Stimulated activated CD4-positive, alpha-beta T cell treated with anti-CD3 and anti-CD28 coated beads, Interleukin-15, amount 100 ng/mL, for 24 hours (primary cell): Measurements from ENCODE around the gene UTP25.
A peak's percentile ranks its signal among the peaks of the same experiment; 100 is the strongest.
"Not testable (repeated sequence)": the region's sequence is repeated elsewhere in the genome, so short reads cannot be mapped to it uniquely, and the experiment has no call there.

Experiments used
- DNase-seq: peaks from one replicate; pipeline ENCODE4 v3.0.0-alpha.2; 2020

UTP25 gene

DNA sequence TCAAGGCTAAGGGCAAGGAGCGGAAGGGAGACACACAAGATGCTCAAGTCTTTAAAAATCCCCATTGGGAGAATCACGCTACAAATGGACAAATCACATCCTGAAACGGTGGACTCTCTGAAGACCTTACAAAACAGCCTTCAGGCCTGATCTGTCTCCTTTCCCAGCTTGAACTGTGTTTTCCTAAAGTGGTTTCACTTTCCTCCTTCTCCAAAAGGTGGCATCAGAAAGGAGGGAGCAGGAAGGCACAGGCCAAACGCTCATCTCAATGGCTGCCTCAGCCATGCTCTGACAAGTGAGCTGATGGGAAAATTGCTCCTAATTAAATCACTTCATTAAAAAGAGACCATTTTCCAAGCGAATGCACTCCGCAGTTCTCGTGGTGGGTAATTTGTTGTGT lies 47.7 kb downstream of the UTP25 start:
- DNase-seq = no peak

DNA sequence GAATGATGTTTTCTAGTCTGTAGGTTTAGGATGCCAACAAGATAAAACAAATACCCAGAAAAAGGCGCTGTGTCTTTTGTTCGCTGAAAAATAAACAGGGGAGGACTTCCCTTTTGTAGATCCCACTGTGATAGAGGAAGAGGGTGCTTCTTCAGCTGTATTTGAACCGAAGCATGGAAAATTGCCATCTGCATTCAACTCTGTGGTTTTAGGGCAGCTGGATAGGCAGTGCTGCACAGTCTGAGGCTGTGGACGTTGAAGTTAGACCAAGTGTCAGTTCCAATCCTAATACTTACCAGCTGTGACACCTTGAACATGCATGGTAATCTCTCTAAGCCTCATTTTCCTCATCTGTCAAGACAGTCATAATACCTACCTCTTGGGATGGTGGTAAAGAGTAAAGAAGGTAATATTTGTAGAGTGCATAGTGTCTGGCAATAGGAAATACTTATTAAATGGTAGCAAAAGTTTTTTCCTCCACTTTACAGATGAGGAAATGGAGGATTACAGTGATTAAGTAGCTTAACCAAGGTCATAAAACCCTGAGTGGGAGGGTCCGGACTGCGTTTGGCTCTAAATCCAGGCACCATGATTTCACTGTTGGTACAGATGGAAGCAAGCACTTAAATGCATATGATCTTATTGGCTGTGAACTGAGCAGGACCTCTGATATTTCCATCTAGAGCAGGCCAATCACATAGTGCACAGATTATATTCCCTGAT lies 48.5 kb downstream of the UTP25 start:
- DNase-seq = no peak

DNA sequence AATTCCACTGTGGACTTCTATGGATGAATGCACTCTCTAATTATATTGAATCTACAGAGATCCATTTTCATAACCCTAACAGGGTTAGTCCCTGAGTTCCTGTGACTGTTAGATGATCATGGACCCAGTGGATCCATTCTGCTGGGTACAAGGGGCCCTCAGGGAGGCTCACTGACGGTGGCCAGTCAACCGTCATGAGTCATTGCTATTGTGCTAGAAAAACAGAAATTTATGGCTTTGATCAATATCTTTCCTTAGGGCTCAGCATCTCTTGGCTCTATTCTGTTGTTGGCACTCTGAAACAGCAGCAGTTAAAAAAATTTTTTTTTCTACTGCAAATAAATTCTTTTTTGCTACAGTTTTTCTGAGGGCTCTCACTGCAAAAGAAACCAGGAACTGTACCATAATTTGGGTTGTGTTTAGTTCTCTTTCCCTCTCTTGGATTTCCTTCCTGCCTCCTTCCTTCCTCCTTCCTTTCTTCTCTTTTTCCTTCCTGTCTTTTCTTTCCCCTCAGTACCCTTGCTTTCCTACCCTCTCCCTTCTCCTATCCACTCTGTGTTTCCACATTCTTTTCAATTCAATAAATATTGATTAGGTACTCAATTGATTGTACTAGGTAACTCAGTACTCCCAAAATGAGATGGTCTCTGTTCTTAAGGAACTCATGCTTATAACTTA lies 49.5 kb downstream of the UTP25 start:
- no peak for DNase-seq

DNA sequence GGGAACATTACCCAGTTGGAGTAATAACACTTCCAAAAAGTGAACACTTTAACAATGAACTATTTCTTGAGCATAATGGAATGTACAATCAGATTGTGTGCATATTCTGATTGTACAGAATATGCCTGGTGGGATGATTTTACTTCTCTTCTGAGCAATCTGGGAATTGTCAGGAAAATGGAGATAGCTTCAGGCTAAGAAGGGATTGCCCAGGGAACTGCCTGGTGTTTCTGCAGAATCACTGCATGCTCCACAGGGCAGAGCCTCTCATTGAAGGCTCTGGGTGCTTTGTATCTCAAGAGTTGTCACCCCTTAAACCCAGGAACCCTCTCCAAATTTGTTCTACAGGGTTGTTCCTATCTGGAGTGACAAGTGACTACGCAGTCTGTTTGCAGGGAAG lies 51.2 kb downstream of the UTP25 start:
- DNase-seq = no peak

- DNase-seq = no peak
These were observed 51.8 kb downstream of the UTP25 start for GRCh38 chr1:209879539-209879938.

DNA sequence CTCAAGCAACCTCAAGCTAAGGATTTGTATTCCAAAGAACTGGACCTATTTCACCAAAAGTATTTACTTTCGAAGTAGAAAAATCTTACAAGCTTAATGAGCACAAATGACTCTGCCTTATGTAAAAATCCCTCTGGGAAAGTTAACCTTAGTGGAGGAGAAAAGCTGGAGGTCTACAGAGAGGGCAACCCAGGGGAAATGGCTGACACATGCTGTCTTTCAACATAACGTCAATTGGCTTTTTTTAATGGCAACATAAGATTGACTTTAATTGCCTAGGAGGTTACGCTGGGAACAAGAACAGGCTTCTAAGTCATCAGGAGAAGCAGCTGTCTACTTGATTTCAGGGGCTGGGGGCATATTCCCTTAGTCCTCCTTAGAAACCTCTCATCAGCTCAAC lies 52.3 kb downstream of the UTP25 start:
- no peak for DNase-seq

DNA sequence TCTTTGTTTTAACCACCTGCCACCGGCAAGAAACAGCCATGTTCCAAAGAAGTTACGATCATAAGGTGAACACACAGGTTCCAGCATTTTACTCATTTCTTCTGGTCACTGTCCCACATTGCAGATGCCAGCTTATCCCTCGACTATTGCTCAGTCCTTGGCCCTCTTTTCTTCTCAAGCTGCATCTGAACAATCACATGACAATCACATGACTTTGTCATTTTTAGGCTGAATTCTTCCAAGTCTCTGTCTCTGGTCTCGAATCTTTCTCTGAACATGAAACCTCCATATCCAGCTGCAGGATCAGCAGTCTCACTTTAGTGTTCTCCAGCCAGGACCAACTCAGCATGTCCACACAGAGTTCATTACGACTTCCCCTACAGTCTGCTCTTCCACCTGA lies 53.8 kb downstream of the UTP25 start:
- no peak for DNase-seq

- no peak for DNase-seq
These were observed 54.5 kb downstream of the UTP25 start for GRCh38 chr1:209882286-209882685.

DNA sequence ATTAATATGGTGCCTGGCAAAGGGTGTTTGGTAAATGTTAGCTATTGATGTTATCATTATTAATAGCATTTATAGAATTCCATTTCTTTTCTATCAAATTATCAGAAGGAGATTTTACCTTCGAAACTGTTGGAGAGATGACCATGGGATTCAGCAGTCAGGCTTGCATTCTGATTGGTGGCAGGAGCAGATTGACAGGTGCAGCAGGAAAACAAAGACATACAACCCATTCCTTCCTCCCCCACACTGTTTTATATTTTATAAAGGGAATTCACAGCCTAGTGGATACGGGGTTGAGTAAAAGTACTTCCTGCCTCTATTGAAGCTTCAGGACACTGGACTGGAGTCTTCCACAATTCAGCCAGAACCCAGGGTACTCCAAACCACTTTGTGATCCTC lies 55.2 kb downstream of the UTP25 start:
- DNase-seq = no peak

GRCh38 chr1:209883341-209883971 lies 55.7 kb downstream of the UTP25 start:
- DNase-seq = no peak

GRCh38 chr1:209884249-209884648 lies 56.5 kb downstream of the UTP25 start:
- peak; percentile 3 for DNase-seq

- peak; percentile 69 for DNase-seq
These were observed 56.9 kb downstream of the UTP25 start for GRCh38 chr1:209884665-209885117.

- no peak for DNase-seq
These were observed 57.8 kb downstream of the UTP25 start for GRCh38 chr1:209885403-209886218.

GRCh38 chr1:209886219-209886536 lies 58.4 kb downstream of the UTP25 start:
- DNase-seq = no peak

DNA sequence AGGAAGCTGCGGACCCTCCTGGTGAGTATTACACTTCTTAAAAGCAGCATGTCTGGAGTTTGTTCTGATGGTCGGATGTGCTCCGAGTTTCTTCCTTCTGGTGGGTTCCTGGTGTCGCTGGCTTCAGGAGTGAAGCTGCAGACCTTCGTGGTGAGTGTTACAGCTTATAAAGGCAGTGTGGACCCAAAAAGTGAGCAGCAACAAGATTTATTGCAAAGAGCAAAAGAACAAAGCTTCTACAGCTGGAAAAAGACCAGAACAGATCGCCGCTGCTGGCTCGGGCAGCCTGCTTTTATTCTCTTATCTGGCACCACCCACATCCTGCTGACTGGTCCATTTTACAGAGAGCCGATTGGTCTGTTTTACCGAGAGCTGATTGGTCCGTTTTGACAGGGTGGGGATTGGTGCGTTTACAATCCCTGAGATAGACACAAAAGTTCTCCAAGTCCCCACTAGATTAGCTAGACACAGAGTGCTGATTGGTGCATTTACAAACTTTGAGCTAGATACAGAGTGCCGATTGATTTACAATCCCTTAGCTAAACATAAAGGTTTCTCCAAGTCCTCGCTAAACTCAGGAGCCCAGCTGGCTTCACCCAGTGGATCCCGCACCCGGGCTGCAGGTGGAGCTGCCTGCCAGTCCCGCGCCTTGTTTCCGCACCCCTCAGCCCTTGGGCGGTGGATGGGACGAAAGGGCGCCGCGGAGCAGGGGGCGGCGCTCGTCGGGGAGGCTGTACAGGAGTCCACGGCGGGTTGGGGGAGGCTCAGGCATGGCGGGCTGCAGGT lies 60.7 kb downstream of the UTP25 start:
- DNase-seq = not testable (repeated sequence)

- DNase-seq = no peak
These were observed 61.3 kb downstream of the UTP25 start for GRCh38 chr1:209889077-209889418.

- no peak for DNase-seq
These were observed 63.0 kb downstream of the UTP25 start for GRCh38 chr1:209890641-209891330.

- no peak for DNase-seq
These were observed 66.0 kb downstream of the UTP25 start for GRCh38 chr1:209893751-209894150.

GRCh38 chr1:209895709-209896108 lies 67.9 kb downstream of the UTP25 start:
- peak; percentile 31 for DNase-seq

- no peak for DNase-seq
These were observed 68.6 kb downstream of the UTP25 start for GRCh38 chr1:209896346-209896745.

DNA sequence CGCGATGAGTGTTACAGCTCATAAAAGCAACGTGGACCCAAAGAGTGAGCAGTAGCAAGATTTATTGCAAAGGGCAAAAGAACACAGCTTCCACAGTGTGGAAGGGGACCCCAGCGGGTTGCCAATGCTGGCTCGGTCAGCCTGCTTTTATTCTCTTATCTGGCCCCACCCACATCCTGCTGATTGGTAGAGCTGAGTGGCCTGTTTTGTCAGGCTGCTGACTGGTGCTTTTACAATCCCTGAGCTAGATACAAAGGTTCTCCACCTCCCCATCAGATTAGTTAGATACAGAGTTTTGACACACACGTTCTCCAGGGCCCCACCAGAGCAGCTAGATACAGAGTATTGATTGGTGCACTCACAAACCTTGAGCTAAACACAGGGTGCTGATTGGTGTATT lies 70.5 kb downstream of the UTP25 start:
- DNase-seq = not testable (repeated sequence)

- not testable (repeated sequence) for DNase-seq
These were observed 71.1 kb downstream of the UTP25 start for GRCh38 chr1:209898851-209899250.
